DND-41 (cell line): ENCODE results near the gene SLC13A5.

Experiments used
- CTCF ChIP-seq: IDR thresholded peaks from 2 replicates; pipeline ENCODE4 v1.5.1; 2012; ENCODE audit warnings: borderline replicate concordance, low read length, moderate library complexity, mild to moderate bottlenecking; ENCODE audit not compliant: poor library complexity, severe bottlenecking; ENCODE audit errors: extremely low read depth
- EZH2 ChIP-seq: IDR thresholded peaks from 3 replicates; pipeline ENCODE4 v1.6.1; 2012; ENCODE audit warnings: borderline replicate concordance, low read depth, mild to moderate bottlenecking, moderate library complexity, low read length, inconsistent platforms; ENCODE audit not compliant: severe bottlenecking

GRCh38 chr17:6724009-6724408, 10.8 kb upstream of the SLC13A5 start:
- TF ChIP-seq CTCF: no peak
- no peak for TF ChIP-seq EZH2
